ENCODE data around the gene FILIP1L. TPM values are rescaled to one million over a fixed set of nuclear protein-coding genes. Genes with fewer than 3 reads are reported as not detected.

Gene FILIP1L
- polyA plus RNA-seq, 3 donors, result 0.13 to 0.40 (median 0.25) TPM

DNA sequence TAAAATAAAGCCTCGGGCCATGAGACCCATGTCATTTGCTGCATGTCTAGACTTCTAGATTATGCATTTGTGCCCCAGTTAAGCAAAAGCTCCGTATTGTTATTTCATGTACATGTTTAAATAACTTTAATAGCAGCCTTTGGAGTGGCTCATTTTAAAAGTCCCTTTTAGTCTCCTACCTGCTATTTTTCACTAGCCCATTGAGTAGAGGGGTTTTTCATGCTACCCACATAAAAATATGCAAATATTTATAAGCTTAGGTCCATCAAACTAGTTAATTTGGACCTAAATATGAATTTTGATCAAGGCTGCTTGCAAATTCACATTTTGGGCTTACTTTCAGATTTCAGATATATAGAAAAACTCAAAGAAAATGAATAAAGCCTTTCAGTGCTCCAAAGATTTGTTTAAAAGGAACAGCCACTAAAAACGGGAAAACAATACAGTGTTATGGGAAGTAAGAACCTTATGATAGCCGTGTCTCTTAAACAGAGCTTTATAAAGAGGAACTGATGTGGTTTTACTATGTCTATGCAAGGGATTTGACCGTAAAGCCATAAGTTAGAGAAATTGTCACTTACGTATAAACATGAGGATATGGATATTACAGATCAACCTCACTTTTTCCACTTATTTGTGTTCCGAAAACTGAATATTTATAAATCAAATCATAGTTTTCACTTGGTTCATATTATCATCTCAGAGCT is 30.0 kb downstream of the FILIP1L start:
- Mint-ChIP-seq H3K36me3 (no peaks in the 10 kb centered on the region), H3K9me3 (no peaks in the 10 kb centered on the region), H3K27ac (peak overlapping the region in 1 of 7 donors; percentile 23), H3K27me3 (ENCODE audit: low read depth in 3 of 3) (no peaks in the 10 kb centered on the region), H3K4me1 (peaks cover 10% of the 10 kb centered on the region), H3K4me3 (no peak overlapping the region)
- peak; percentile 18 to 68 (median 46) for DNase-seq
- H3K9ac ChIP-seq (ENCODE audit: insufficient read depth, low read length, poor library complexity, severe bottlenecking), result no peak overlapping the region
- H4K20me1 ChIP-seq (ENCODE audit: insufficient read depth, low read length), result no peaks in the 10 kb centered on the region
- no peaks in the 10 kb centered on the region for H3K9me3 ChIP-seq (replicated peaks in 1 of 2; ENCODE audit: control insufficient read depth in 1 of 2, insufficient read depth in 1 of 2, low read length in 2 of 2)
- no peak overlapping the region for H3K27ac ChIP-seq (ENCODE audit: low read depth in 1 of 2, low read length in 2 of 2)
- WGBS (ENCODE audit: insufficient coverage), result no CpG with 5 or more reads among the region's 7 CpGs
- TF ChIP-seq, protein P1, sequence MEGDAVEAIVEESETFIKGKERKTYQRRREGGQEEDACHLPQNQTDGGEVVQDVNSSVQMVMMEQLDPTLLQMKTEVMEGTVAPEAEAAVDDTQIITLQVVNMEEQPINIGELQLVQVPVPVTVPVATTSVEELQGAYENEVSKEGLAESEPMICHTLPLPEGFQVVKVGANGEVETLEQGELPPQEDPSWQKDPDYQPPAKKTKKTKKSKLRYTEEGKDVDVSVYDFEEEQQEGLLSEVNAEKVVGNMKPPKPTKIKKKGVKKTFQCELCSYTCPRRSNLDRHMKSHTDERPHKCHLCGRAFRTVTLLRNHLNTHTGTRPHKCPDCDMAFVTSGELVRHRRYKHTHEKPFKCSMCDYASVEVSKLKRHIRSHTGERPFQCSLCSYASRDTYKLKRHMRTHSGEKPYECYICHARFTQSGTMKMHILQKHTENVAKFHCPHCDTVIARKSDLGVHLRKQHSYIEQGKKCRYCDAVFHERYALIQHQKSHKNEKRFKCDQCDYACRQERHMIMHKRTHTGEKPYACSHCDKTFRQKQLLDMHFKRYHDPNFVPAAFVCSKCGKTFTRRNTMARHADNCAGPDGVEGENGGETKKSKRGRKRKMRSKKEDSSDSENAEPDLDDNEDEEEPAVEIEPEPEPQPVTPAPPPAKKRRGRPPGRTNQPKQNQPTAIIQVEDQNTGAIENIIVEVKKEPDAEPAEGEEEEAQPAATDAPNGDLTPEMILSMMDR (IDR thresholded peaks at IDR 0.05), result no peak
- H2AFZ ChIP-seq (ENCODE audit: insufficient read depth, low read depth, low read length, poor library complexity, severe bottlenecking), result no peak overlapping the region
- peak overlapping the region; percentile 14 for H3K4me2 ChIP-seq (replicated peaks; ENCODE audit: extremely low read depth, low read length, poor library complexity, severe bottlenecking)
- peaks cover 10 to 11% of the 10 kb centered on the region in 2 donors for H3K4me1 ChIP-seq (ENCODE audit: control insufficient read depth in 1 of 2, insufficient read depth in 2 of 2, low read length in 2 of 2)
- intact Hi-C loops (cut with micrococcal nuclease), result no loop called here
- no peaks in the 10 kb centered on the region for H3K27me3 ChIP-seq (ENCODE audit: control insufficient read depth in 2 of 2, insufficient read depth in 2 of 2, low read length in 2 of 2)
- no peaks in the 10 kb centered on the region for H3K36me3 ChIP-seq (replicated peaks in 1 of 2; ENCODE audit: control insufficient read depth in 1 of 2, insufficient read depth in 2 of 2, low read length in 2 of 2)
- H3K79me2 ChIP-seq (ENCODE audit: insufficient read depth, low read length), result no peaks in the 10 kb centered on the region
- no peak overlapping the region for H3K4me3 ChIP-seq (replicated peaks in 1 of 3; ENCODE audit: low read depth in 2 of 3, low read length in 3 of 3)

DNA sequence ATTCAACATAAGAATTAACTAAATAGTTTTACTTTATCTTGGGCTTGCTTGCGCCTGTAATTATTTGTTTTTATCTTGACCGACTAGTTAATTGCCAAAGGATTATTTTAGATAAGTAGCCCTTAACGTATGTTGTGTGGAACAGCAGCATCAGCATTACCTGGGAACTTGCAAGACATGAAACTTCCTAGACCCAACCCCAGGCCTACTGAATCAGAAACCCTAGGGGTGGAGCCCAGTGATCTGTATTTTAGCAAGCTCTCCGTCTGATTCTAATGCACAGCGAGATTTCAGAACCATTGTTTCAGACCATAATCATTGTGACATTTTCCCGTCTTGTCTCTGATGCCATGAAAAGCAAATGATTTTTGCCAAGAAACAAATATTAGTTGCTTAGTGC is 31.1 kb downstream of the FILIP1L start:
- H3K4me1 ChIP-seq (ENCODE audit: control insufficient read depth in 1 of 2, insufficient read depth in 2 of 2, low read length in 2 of 2), result peaks cover 10 to 11% of the 10 kb centered on the region in 2 donors
- no peak overlapping the region for H3K4me2 ChIP-seq (replicated peaks; ENCODE audit: extremely low read depth, low read length, poor library complexity, severe bottlenecking)
- H3K27me3 Mint-ChIP-seq (ENCODE audit: low read depth in 3 of 3), result no peaks in the 10 kb centered on the region
- intact Hi-C loops (cut with micrococcal nuclease), result no loop called here
- no peaks in the 10 kb centered on the region for H3K27me3 ChIP-seq (ENCODE audit: control insufficient read depth in 2 of 2, insufficient read depth in 2 of 2, low read length in 2 of 2)
- no peak overlapping the region for H3K9ac ChIP-seq (ENCODE audit: insufficient read depth, low read length, poor library complexity, severe bottlenecking)
- TF ChIP-seq, protein P1 (IDR thresholded peaks at IDR 0.05), result no peak
- H3K4me3 Mint-ChIP-seq, result no peak overlapping the region
- DNase-seq, result no peak
- H3K4me1 Mint-ChIP-seq, result peaks cover 10% of the 10 kb centered on the region
- no peak overlapping the region for H3K27ac Mint-ChIP-seq
- no peak overlapping the region for H2AFZ ChIP-seq (ENCODE audit: insufficient read depth, low read depth, low read length, poor library complexity, severe bottlenecking)
- H3K27ac ChIP-seq (ENCODE audit: low read depth in 1 of 2, low read length in 2 of 2), result no peak overlapping the region
- no peak overlapping the region for H3K4me3 ChIP-seq (replicated peaks in 1 of 3; ENCODE audit: low read depth in 2 of 3, low read length in 3 of 3)
- 83% methylated on average over 2 of the region's 6 CpGs for WGBS (ENCODE audit: insufficient coverage)
- no peaks in the 10 kb centered on the region for H3K79me2 ChIP-seq (ENCODE audit: insufficient read depth, low read length)
- no peaks in the 10 kb centered on the region for H3K9me3 Mint-ChIP-seq
- no peaks in the 10 kb centered on the region for H3K36me3 ChIP-seq (replicated peaks in 1 of 2; ENCODE audit: control insufficient read depth in 1 of 2, insufficient read depth in 2 of 2, low read length in 2 of 2)
- no peaks in the 10 kb centered on the region for H3K9me3 ChIP-seq (replicated peaks in 1 of 2; ENCODE audit: control insufficient read depth in 1 of 2, insufficient read depth in 1 of 2, low read length in 2 of 2)
- H3K36me3 Mint-ChIP-seq, result no peaks in the 10 kb centered on the region
- H4K20me1 ChIP-seq (ENCODE audit: insufficient read depth, low read length), result no peaks in the 10 kb centered on the region

All from CD14-positive monocyte (primary cell).